Liver (tissue), 9 donors: ENCODE data around the gene MCM6. TPM values are rescaled to one million over a fixed set of nuclear protein-coding genes. Genes with fewer than 3 reads are reported as not detected.
A peak's percentile ranks its signal among the peaks of the same experiment; 100 is the strongest.

Experiments used
- DNase-seq: peaks from one replicate; pipeline ENCODE4 v3.0.0-alpha.2; 2017; ENCODE audit warnings: low spot score
- H3K27ac ChIP-seq, 2 donors: one replicate each; pipeline ENCODE4 v1.7.0; 2013; ENCODE audit warnings: inconsistent platforms in 2 of 2, low read length in 2 of 2, control low read depth in 1 of 2, low read depth in 1 of 2, mild to moderate bottlenecking in 1 of 2
- H3K27me3 ChIP-seq, 4 donors: one replicate each; pipeline versions ENCODE4 v1.6.1 to v1.7.0; 2013; ENCODE audit warnings: low read length in 3 of 4, inconsistent platforms in 1 of 4, mild to moderate bottlenecking in 1 of 4, moderate library complexity in 1 of 4; ENCODE audit not compliant: control insufficient read depth in 4 of 4, insufficient read depth in 4 of 4
- H3K36me3 ChIP-seq, 4 donors: one replicate each; pipeline versions ENCODE4 v1.6.1 to v1.7.0; 2013; ENCODE audit warnings: low read length in 3 of 4, mild to moderate bottlenecking in 3 of 4, low read depth in 1 of 4, moderate library complexity in 1 of 4; ENCODE audit not compliant: control insufficient read depth in 4 of 4, insufficient read depth in 3 of 4
- H3K4me1 ChIP-seq, 4 donors: one replicate each; pipeline versions ENCODE4 v1.6.1 to v1.7.0; 2013; ENCODE audit warnings: low read length in 3 of 4, mild to moderate bottlenecking in 3 of 4, moderate library complexity in 1 of 4; ENCODE audit not compliant: control insufficient read depth in 4 of 4, insufficient read depth in 4 of 4
- H3K4me3 ChIP-seq, 3 donors: one replicate each; pipeline versions ENCODE4 v1.6.1 to v1.7.0; 2013; ENCODE audit warnings: low read length in 3 of 3, control low read depth in 1 of 3, low read depth in 1 of 3, mild to moderate bottlenecking in 1 of 3
- H3K9ac ChIP-seq, 2 donors: one replicate each; pipeline ENCODE4 v1.7.0; 2013; ENCODE audit warnings: low read length in 2 of 2, mild to moderate bottlenecking in 2 of 2, moderate library complexity in 2 of 2, control low read depth in 1 of 2, low read depth in 1 of 2
- H3K9me3 ChIP-seq, 4 donors: one replicate each; pipeline versions ENCODE4 v1.6.1 to v1.7.0; 2013; ENCODE audit warnings: low read length in 3 of 4; ENCODE audit not compliant: control insufficient read depth in 4 of 4
- EGR1 ChIP-seq, 2 donors: IDR thresholded peaks; 2 replicates each; pipeline ENCODE4 v1.6.1; 2016 to 2018; ENCODE audit warnings: antibody characterized with exemption in 2 of 2, low read depth in 2 of 2
- GABPA ChIP-seq, 2 donors: IDR thresholded peaks in 1 of 2; conservative IDR thresholded peaks in 1 of 2; 2 replicates each; pipeline ENCODE4 v1.6.1; 2016; ENCODE audit warnings: antibody characterized with exemption in 2 of 2, mild to moderate bottlenecking in 1 of 2, moderate library complexity in 1 of 2
- HNF4G ChIP-seq: IDR thresholded peaks from 2 replicates; pipeline ENCODE4 v1.6.1; 2016; ENCODE audit warnings: antibody characterized with exemption
- JUND ChIP-seq, 2 donors: IDR thresholded peaks; 2 replicates each; pipeline ENCODE4 v1.6.1; 2016; ENCODE audit warnings: antibody characterized with exemption in 2 of 2
- RAD21 ChIP-seq, 2 donors: IDR thresholded peaks; 2 replicates each; pipeline ENCODE4 v1.6.1; 2016; ENCODE audit warnings: antibody characterized with exemption in 2 of 2, mild to moderate bottlenecking in 2 of 2
- SP1 ChIP-seq: IDR thresholded peaks from 2 replicates; pipeline ENCODE4 v1.6.1; 2018; ENCODE audit warnings: antibody characterized with exemption, mild to moderate bottlenecking
- WGBS: extraction: QIAGEN DNeasy Blood & Tissue Kit; methylation state at CpG from one replicate; pipeline ENCODE4 v1.1.7; 2013; 5-methylcytosine and 5-hydroxymethylcytosine counted together
- polyA plus RNA-seq, 2 donors: library from polyadenylated mRNA; stranded (reverse) in 1 of 2; unstranded in 1 of 2; fragments of 200-250 nt in 1 of 2; fragments of >200 nt in 1 of 2; fragmentation: Nextera tagmentation in 1 of 2; extraction: Ambion mirVana in 1 of 2; gene quantifications; one replicate each; pipeline versions ENCODE4 v1.2.1 to v1.2.3, GENCODE V29; 2013 to 2015
- total RNA-seq, 2 donors: library from RNA; depleted of rRNA; stranded (reverse); fragments of >200 nt; gene quantifications; one replicate each; pipeline ENCODE4 v1.2.3, GENCODE V29; 2014
- TF ChIP-seq, protein P1 (sequence below): IDR thresholded peaks from 2 replicates; pipeline ENCODE4 v1.6.1; 2016; ENCODE audit warnings: antibody characterized with exemption, mild to moderate bottlenecking
- TF ChIP-seq, protein P2 (sequence below): IDR thresholded peaks from 2 replicates; pipeline ENCODE4 v1.6.1; 2016; ENCODE audit warnings: antibody characterized with exemption
- TF ChIP-seq, protein P3 (sequence below): IDR thresholded peaks from 2 replicates; pipeline ENCODE4 v1.6.1; 2016; ENCODE audit warnings: antibody characterized with exemption
- TF ChIP-seq, protein P4 (sequence below): fragments of 150-350 bp; IDR thresholded peaks from 2 replicates; pipeline ENCODE4 v1.5.1; 2017; ENCODE audit warnings: improper control_type of control experiment, low read depth, low read length; ENCODE audit not compliant: missing input control
- donor health status: healthy.
- donor health status: healthy.
- donor health status: healthy.
- donor health status: healthy.
- donor health status: healthy.

The MCM6 gene
- total and polyA plus RNA-seq, 4 donors: 1.8 to 35.7 (median 2.8) TPM

DNA sequence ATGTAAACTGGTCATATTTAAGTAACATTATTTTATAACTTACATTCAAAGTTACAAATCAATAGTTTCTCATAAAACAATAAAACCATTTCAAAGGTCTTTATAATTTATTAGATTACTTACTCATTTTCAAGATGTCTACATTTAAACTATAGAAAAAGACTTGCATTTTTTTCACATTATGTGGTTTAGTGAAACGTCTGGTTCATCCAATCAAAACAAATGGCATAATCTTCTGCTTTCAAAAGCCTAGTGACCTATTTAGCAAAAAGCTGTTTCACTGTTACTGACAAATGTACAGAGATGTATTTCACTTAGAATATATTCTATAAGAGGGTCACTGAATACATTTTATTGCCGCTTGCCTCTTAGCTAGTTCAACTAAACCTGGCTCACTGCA is 49.3 kb upstream of the MCM6 start:
- WGBS: 83% methylated on average over 2 of the region's 2 CpGs
- H3K36me3 ChIP-seq: peaks cover 0 to 19% (median 14%) of the 10 kb centered on the region in 4 donors
- no peak for TF ChIP-seq HNF4G
- TF ChIP-seq, protein P1, sequence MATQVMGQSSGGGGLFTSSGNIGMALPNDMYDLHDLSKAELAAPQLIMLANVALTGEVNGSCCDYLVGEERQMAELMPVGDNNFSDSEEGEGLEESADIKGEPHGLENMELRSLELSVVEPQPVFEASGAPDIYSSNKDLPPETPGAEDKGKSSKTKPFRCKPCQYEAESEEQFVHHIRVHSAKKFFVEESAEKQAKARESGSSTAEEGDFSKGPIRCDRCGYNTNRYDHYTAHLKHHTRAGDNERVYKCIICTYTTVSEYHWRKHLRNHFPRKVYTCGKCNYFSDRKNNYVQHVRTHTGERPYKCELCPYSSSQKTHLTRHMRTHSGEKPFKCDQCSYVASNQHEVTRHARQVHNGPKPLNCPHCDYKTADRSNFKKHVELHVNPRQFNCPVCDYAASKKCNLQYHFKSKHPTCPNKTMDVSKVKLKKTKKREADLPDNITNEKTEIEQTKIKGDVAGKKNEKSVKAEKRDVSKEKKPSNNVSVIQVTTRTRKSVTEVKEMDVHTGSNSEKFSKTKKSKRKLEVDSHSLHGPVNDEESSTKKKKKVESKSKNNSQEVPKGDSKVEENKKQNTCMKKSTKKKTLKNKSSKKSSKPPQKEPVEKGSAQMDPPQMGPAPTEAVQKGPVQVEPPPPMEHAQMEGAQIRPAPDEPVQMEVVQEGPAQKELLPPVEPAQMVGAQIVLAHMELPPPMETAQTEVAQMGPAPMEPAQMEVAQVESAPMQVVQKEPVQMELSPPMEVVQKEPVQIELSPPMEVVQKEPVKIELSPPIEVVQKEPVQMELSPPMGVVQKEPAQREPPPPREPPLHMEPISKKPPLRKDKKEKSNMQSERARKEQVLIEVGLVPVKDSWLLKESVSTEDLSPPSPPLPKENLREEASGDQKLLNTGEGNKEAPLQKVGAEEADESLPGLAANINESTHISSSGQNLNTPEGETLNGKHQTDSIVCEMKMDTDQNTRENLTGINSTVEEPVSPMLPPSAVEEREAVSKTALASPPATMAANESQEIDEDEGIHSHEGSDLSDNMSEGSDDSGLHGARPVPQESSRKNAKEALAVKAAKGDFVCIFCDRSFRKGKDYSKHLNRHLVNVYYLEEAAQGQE: no peak
- TF ChIP-seq EGR1 (IDR thresholded peaks at IDR 0.05; ENCODE audit: low read depth in 2 of 2): no peak
- TF ChIP-seq, protein P2, sequence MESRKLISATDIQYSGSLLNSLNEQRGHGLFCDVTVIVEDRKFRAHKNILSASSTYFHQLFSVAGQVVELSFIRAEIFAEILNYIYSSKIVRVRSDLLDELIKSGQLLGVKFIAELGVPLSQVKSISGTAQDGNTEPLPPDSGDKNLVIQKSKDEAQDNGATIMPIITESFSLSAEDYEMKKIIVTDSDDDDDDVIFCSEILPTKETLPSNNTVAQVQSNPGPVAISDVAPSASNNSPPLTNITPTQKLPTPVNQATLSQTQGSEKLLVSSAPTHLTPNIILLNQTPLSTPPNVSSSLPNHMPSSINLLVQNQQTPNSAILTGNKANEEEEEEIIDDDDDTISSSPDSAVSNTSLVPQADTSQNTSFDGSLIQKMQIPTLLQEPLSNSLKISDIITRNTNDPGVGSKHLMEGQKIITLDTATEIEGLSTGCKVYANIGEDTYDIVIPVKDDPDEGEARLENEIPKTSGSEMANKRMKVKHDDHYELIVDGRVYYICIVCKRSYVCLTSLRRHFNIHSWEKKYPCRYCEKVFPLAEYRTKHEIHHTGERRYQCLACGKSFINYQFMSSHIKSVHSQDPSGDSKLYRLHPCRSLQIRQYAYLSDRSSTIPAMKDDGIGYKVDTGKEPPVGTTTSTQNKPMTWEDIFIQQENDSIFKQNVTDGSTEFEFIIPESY: no peak
- TF ChIP-seq JUND (IDR thresholded peaks at IDR 0.05): no peak
- no peak for TF ChIP-seq SP1
- no peak for TF ChIP-seq RAD21 (IDR thresholded peaks at IDR 0.05)
- no peak for TF ChIP-seq GABPA (IDR thresholded peaks at IDR 0.05 in 1 of 2, conservative IDR thresholded peaks at IDR 0.05 in 1 of 2)
- TF ChIP-seq, protein P3, sequence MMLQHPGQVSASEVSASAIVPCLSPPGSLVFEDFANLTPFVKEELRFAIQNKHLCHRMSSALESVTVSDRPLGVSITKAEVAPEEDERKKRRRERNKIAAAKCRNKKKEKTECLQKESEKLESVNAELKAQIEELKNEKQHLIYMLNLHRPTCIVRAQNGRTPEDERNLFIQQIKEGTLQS: no peak

DNA sequence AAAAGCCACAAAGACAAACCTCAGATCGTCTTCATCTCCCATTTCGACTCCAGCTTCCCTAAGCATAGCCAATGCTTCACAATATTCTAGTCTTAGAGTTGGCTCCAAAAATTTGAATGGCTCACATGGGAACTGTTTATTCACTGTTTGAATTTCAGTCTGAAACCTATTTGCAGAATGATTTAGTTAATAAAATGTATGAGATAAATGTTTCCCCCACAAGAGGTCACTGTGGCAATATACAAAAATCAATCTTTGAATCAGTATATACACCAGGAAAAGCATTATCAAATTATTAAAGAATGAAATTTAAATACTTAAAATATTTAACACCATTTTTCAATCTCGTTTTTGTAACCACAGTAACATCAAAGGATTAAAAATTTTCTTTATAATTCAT is 40.0 kb upstream of the MCM6 start:
- Histone ChIP-seq H3K27ac (no peak overlapping the region), H3K27me3 (no peaks in the 10 kb centered on the region), H3K4me3 (no peak overlapping the region), H3K4me1 (no peaks in the 10 kb centered on the region), H3K9ac (no peak overlapping the region), H3K9me3 (no peaks in the 10 kb centered on the region), H3K36me3 (peaks cover 3 to 17% (median 7%) of the 10 kb centered on the region in 4 donors)
- WGBS: 66% methylated on average over 3 of the region's 3 CpGs
- TF ChIP-seq GABPA (IDR thresholded peaks at IDR 0.05 in 1 of 2, conservative IDR thresholded peaks at IDR 0.05 in 1 of 2) (no peak), RAD21 (IDR thresholded peaks at IDR 0.05) (peak; percentile 67 to 69)
- TF ChIP-seq, protein P4, sequence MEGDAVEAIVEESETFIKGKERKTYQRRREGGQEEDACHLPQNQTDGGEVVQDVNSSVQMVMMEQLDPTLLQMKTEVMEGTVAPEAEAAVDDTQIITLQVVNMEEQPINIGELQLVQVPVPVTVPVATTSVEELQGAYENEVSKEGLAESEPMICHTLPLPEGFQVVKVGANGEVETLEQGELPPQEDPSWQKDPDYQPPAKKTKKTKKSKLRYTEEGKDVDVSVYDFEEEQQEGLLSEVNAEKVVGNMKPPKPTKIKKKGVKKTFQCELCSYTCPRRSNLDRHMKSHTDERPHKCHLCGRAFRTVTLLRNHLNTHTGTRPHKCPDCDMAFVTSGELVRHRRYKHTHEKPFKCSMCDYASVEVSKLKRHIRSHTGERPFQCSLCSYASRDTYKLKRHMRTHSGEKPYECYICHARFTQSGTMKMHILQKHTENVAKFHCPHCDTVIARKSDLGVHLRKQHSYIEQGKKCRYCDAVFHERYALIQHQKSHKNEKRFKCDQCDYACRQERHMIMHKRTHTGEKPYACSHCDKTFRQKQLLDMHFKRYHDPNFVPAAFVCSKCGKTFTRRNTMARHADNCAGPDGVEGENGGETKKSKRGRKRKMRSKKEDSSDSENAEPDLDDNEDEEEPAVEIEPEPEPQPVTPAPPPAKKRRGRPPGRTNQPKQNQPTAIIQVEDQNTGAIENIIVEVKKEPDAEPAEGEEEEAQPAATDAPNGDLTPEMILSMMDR: peak; percentile 37
- DNase-seq: no peak

More for the DNA sequence above, 49.3 kb upstream of the MCM6 start:
- DNase-seq: no peak
- Histone ChIP-seq H3K4me3 (no peak overlapping the region), H3K4me1 (no peaks in the 10 kb centered on the region), H3K9me3 (no peaks in the 10 kb centered on the region), H3K27ac (no peak overlapping the region), H3K27me3 (no peaks in the 10 kb centered on the region), H3K9ac (no peak overlapping the region)
